Measurements from ENCODE around the gene WFS1. TPM values are rescaled to one million over a fixed set of nuclear protein-coding genes. Genes with fewer than 3 reads are reported as not detected.

WFS1 gene
- total RNA-seq, 1 donor from 2014 or later: 26.0 TPM

DNA sequence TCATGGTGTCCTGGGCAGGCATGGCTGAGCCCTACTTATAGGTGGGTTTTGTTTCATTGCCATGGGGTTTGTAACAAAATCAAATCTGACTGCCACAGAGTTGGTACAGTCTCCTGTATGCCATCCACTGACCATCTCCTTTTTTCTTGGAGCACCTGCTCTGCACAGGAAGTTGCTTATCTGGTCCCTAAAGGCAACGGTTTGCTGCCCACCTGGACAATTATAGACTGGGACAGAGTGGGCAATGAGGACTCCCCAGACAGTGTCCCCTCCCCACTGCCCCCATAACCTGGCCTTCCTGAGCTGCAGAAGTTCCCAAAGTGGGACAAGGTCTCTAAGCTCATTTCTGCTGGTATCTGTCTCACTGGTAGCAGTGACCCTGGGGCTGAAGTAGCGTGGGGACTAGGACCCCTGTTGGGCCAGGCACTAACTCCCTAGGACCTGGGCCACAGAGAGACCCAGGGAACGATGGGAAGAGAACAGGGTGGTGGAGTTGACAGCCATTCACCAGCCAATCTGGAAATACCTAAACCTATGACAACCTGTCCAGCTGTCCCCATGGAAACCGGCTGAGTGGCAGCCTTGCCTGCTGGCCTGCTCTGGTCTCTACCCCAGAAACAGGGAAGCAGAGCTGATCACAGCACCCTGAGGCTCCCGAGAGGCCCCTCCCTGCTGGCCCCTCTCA is 64.7 kb downstream of the WFS1 start:
- TF ChIP-seq, protein P1, sequence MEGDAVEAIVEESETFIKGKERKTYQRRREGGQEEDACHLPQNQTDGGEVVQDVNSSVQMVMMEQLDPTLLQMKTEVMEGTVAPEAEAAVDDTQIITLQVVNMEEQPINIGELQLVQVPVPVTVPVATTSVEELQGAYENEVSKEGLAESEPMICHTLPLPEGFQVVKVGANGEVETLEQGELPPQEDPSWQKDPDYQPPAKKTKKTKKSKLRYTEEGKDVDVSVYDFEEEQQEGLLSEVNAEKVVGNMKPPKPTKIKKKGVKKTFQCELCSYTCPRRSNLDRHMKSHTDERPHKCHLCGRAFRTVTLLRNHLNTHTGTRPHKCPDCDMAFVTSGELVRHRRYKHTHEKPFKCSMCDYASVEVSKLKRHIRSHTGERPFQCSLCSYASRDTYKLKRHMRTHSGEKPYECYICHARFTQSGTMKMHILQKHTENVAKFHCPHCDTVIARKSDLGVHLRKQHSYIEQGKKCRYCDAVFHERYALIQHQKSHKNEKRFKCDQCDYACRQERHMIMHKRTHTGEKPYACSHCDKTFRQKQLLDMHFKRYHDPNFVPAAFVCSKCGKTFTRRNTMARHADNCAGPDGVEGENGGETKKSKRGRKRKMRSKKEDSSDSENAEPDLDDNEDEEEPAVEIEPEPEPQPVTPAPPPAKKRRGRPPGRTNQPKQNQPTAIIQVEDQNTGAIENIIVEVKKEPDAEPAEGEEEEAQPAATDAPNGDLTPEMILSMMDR (IDR thresholded peaks at IDR 0.05; ENCODE audit: insufficient read depth, low read length, poor library complexity, severe bottlenecking): no peak
- H3K4me3 ChIP-seq (ENCODE audit: low read depth, low read length): no peak overlapping the region
- no peak for DNase-seq (ENCODE audit: low read depth)
- H3K36me3 ChIP-seq (ENCODE audit: control insufficient read depth, insufficient read depth, low read length): no peaks in the 10 kb centered on the region
- peaks cover 24% of the 10 kb centered on the region for H3K27me3 ChIP-seq (ENCODE audit: control insufficient read depth, insufficient read depth, low read length)

DNA sequence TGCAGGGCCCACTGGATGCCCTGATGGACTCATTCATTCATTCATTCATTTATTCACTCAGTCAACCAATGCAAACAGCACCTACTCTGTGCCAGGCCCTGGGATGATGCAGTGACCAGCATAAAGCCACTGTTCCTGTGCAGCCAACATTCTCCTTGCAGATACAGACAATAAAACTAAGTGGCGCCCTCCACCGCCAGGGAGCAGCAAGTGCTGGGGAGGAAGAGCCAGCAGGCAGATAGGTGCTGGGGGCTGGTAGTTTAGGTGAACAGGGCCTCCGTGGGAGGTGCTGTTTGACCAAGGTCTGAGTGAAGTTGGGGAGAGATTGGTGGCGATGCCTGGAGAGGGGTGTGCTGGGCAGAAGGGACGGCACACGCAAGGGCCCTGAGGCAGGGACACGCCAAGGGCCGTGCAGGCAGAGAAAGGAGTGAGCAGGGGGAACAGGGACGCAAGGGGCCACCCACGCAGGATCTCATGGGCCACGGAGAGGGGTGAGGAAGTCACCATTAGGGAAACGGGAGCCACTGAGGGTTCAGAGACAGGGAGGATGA is 65.5 kb downstream of the WFS1 start:
- H3K27me3 ChIP-seq (ENCODE audit: control insufficient read depth, insufficient read depth, low read length): peaks cover 24% of the 10 kb centered on the region
- TF ChIP-seq, protein P1 (IDR thresholded peaks at IDR 0.05; ENCODE audit: insufficient read depth, low read length, poor library complexity, severe bottlenecking): no peak
- H3K36me3 ChIP-seq (ENCODE audit: control insufficient read depth, insufficient read depth, low read length): no peaks in the 10 kb centered on the region
- no peak for DNase-seq (ENCODE audit: low read depth)
- H3K4me3 ChIP-seq (ENCODE audit: low read depth, low read length): no peak overlapping the region

DNA sequence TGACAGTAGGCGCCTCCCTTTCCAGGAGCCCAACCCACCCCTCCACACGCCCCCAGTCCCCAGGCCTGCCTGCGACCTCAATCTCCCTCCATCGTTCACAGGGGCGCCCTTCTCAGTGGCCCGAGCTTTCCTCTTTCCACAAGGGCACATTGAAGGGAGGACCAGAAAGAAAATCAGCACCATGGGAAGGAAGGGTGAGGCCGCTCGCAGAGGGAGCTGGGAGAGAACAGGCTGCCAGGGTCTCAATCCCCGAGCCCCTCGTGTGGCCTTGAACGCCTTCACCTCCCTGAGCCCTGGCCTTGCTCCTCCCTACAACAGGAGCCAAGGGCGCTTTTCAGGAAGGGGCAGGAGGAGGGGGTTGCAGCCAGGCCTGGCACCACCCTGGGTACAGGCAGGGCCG is 66.5 kb downstream of the WFS1 start:
- Histone ChIP-seq H3K27me3 (ENCODE audit: control insufficient read depth, insufficient read depth, low read length) (peaks cover 20% of the 10 kb centered on the region), H3K4me3 (ENCODE audit: low read depth, low read length) (no peak overlapping the region), H3K36me3 (ENCODE audit: control insufficient read depth, insufficient read depth, low read length) (no peaks in the 10 kb centered on the region)
- TF ChIP-seq, protein P1 (IDR thresholded peaks at IDR 0.05; ENCODE audit: insufficient read depth, low read length, poor library complexity, severe bottlenecking): no peak
- no peak for DNase-seq (ENCODE audit: low read depth)

DNA sequence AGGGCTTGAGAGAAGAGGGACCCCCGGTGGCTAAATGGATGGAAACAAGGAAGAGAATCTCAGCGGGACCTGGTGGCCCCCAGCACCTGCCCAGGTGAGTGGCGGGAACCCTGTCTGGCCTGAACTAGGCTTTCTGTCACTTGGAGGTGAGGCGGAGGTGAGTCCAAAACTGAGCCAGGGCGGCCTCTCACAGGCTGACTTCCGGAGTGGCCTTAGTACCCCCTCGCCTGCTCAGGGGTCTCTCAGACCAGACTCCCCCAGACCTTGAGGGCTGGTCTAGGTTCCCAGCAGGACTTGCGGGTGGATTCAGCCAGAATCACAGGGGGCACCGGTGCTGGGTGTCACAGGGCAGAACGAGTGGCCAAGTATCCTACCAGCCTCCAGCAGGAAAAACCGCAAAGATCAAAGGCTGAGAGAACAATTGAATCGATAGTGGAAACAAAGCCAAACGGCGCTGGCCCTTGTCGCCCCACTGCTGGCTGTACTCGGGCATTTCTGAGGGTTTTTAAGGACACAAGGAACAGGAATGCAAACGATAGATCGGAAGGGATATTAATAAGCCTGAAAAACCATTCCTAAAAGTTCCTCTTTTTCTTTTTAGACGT is 67.8 kb downstream of the WFS1 start:
- H3K4me3 ChIP-seq (ENCODE audit: low read depth, low read length): no peak overlapping the region
- TF ChIP-seq, protein P1 (IDR thresholded peaks at IDR 0.05; ENCODE audit: insufficient read depth, low read length, poor library complexity, severe bottlenecking): no peak
- H3K36me3 ChIP-seq (ENCODE audit: control insufficient read depth, insufficient read depth, low read length): no peaks in the 10 kb centered on the region
- peaks cover 20% of the 10 kb centered on the region for H3K27me3 ChIP-seq (ENCODE audit: control insufficient read depth, insufficient read depth, low read length)
- DNase-seq (ENCODE audit: low read depth): no peak

DNA sequence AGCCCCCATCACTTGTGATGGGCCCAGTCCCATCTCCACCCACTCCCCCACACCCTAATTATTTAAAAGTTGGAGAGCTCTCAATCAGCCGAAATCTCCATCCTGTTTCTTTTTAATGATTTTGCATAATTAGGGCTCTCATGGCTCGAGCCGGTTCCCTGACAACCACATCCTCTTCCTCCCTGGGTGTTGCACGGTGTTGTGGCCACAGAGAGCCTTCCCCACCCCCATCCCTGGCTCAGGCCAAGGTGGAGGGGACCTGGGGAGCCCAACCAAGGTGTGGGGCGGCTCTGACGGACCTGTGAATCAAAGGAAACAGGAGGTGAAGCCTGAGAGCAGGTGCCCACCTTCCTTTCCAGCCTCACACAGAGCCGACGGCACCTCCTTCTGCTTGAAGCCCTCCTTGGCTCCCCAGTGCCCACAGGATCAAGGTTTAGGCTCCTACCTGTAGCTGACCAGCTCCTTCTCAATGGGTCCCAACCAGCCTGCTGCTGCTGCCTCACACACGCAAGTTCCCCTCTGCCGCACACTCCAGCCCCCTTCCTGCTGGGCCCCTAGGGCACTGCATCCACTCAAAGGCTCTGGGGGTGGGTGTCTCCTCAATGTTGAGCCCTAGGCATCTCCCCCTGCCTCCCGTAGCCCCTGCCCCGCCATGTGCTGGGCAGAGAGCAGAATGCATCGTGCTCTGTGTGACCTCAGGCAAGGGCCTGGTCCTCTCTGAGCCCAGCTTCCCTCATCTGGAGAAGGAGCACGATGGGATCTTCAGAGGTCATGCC is 68.7 kb downstream of the WFS1 start:
- TF ChIP-seq, protein P1 (IDR thresholded peaks at IDR 0.05; ENCODE audit: insufficient read depth, low read length, poor library complexity, severe bottlenecking): no peak
- DNase-seq (ENCODE audit: low read depth): no peak
- Histone ChIP-seq H3K4me3 (ENCODE audit: low read depth, low read length) (no peak overlapping the region), H3K27me3 (ENCODE audit: control insufficient read depth, insufficient read depth, low read length) (peaks cover 20% of the 10 kb centered on the region), H3K36me3 (ENCODE audit: control insufficient read depth, insufficient read depth, low read length) (no peaks in the 10 kb centered on the region)
